Pancreas (tissue), 10 donors: ENCODE data around the gene SGTA. TPM values are rescaled to one million over a fixed set of nuclear protein-coding genes. Genes with fewer than 3 reads are reported as not detected.

Source experiments
- ATAC-seq, 4 donors: fragments of 200-7000 bp; cut with Tn5 transposase; one replicate each; pipeline versions ENCODE4 v1.8.0 to v1.9.1; 2020; ENCODE audit warnings: mild to moderate bottlenecking in 4 of 4, moderate library complexity in 4 of 4
- DNase-seq, 6 donors: peaks; one replicate each; pipeline ENCODE4 v3.0.0-alpha.2; 2020
- FAIRE-seq: peaks from 2 replicates; lab custom pipeline; 2012; peaks lifted over from hg19 to GRCh38; lab: Jason Lieb, UNC
- H3K27ac ChIP-seq, 4 donors: fragments of 200-600 bp; sonication (generic); 1 replicate in 3 of 4; 2 replicates in 1 of 4; pipeline versions ENCODE4 v1.5.0 to v1.8.0; 2020
- H3K27me3 ChIP-seq, 4 donors: fragments of 200-600 bp; one replicate each; pipeline ENCODE4 v1.8.0; 2021
- H3K36me3 ChIP-seq, 3 donors: fragments of 200-600 bp; sonication (generic) in 1 of 3; one replicate each; pipeline versions ENCODE4 v1.5.0 to v1.8.0; 2020 to 2021
- H3K4me1 ChIP-seq, 3 donors: fragments of 200-600 bp; one replicate each; pipeline ENCODE4 v1.8.0; 2021
- H3K4me3 ChIP-seq, 4 donors: fragments of 200-600 bp; sonication (generic) in 2 of 4; one replicate each; pipeline versions ENCODE4 v1.5.0 to v1.8.0; 2020 to 2021
- H3K9me3 ChIP-seq, 4 donors: fragments of 200-600 bp; one replicate each; pipeline ENCODE4 v1.8.0; 2021
- WGBS, 2 donors: extraction: QIAGEN DNeasy Blood & Tissue Kit; methylation state at CpG; one replicate each; pipeline ENCODE4 v1.1.7; 2013; 5-methylcytosine and 5-hydroxymethylcytosine counted together
- intact Hi-C, 3 donors: fragments of 100-400 bp; cut with DNase I; formaldehyde crosslinking; loops; one replicate each; pipeline versions ENCODE4 v1.11.1 to v1.14.2; 2022
- polyA plus RNA-seq, 2 donors: library from polyadenylated mRNA; stranded (reverse); fragments of 200-250 nt; gene quantifications; one replicate each; pipeline ENCODE4 v1.2.3, GENCODE V29; 2013
- total RNA-seq, 6 donors: library from RNA; stranded (reverse); fragmentation: NEBNext Ultra II Directional in 4 of 6; extraction: Animal tissue kit (Norgen Biotek cat#: 25700) in 4 of 6; gene quantifications; one replicate each; pipeline versions ENCODE4 v1.2.1 to v1.2.4, GENCODE V29; 2021 to 2023
- TF ChIP-seq, protein P1 (sequence below), 4 donors: fragments of 200-600 bp; sonication (generic) in 3 of 4; IDR thresholded peaks; one replicate each; pipeline versions ENCODE4 v1.5.0 to v1.8.0; 2021; ENCODE audit warnings: antibody characterized with exemption in 4 of 4
- donor health status: healthy with polysubstance abuse.
- donor health status: DM: no; HTN: no; CAD: no; lungs with moderate emphysema.
- donor health status: DM: no; HTN: no; CAD: no.
- donor health status: control.
- donor health status: control.
- donor health status: Bipolar disorder and iron deficiency.
- donor health status: DM: yes; HTN: yes; CAD: no.
- donor health status: DM: no; HTN: no; CAD: no.
- donor health status: DM: no; HTN: no; CAD: no.
- donor health status: DM: yes; HTN: yes; CAD: no.

SGTA gene
- total and polyA plus RNA-seq, 8 donors: 19.4 to 49.6 (median 26.7) TPM

DNA sequence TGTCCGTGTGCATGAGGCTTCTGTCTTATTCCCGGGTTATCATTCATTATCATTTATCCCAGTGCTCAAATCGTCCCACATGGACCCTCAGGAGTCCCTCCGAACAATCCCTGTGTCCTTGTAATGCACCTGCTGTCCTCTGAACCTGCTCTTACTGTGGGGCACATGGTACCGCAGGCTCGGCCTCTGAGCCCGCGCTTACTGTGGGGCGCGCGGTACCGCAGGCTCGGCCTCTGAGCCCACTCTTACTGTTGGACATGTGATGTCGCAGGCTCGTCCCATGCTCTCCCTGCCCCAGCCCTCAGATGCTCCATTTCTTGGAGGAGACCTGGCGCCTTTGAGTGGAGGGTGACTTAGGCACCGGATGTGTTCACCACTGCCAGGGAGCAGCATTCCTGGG, 19.8 kb upstream of the SGTA start:
- DNase-seq: no peak
- no peak overlapping the region for H3K4me3 ChIP-seq
- ATAC-seq: no peak
- peaks cover 0 to 7% (median 0%) of the 10 kb centered on the region in 3 donors for H3K36me3 ChIP-seq
- H3K27ac ChIP-seq: no peak overlapping the region
- H3K27me3 ChIP-seq: no peaks in the 10 kb centered on the region
- TF ChIP-seq, protein P1, sequence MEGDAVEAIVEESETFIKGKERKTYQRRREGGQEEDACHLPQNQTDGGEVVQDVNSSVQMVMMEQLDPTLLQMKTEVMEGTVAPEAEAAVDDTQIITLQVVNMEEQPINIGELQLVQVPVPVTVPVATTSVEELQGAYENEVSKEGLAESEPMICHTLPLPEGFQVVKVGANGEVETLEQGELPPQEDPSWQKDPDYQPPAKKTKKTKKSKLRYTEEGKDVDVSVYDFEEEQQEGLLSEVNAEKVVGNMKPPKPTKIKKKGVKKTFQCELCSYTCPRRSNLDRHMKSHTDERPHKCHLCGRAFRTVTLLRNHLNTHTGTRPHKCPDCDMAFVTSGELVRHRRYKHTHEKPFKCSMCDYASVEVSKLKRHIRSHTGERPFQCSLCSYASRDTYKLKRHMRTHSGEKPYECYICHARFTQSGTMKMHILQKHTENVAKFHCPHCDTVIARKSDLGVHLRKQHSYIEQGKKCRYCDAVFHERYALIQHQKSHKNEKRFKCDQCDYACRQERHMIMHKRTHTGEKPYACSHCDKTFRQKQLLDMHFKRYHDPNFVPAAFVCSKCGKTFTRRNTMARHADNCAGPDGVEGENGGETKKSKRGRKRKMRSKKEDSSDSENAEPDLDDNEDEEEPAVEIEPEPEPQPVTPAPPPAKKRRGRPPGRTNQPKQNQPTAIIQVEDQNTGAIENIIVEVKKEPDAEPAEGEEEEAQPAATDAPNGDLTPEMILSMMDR (IDR thresholded peaks at IDR 0.05): no peak
- no peak for FAIRE-seq
- H3K4me1 ChIP-seq: no peaks in the 10 kb centered on the region
- 95 to 96% methylated on average over 17 of the region's 17 CpGs for WGBS, 2 donors
- no peaks in the 10 kb centered on the region for H3K9me3 ChIP-seq
- intact Hi-C loops: no loop called here

DNA sequence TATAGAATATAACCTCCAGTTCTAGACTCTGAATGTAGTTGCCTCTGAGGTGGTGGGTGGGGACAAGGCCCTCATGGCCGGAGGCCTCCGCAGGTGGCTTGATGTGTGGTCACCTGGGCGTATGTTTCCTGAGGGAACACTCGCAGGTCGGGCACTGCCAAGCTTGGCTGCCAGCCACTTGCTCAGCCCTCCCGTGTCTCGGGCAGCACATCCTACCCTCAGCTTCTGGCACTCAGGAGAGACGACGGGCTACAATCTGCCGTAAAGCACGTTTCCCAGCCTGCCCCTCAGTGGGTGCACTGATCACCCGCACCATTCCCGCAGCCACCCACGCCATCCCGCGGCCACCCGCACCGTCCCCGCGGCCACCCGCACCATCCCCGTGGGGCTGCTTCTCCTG, 17.4 kb upstream of the SGTA start:
- WGBS, 2 donors: 92 to 93% methylated on average over 22 of the region's 22 CpGs
- H3K4me3 ChIP-seq: no peak overlapping the region
- TF ChIP-seq, protein P1 (IDR thresholded peaks at IDR 0.05): no peak
- no peaks in the 10 kb centered on the region for H3K4me1 ChIP-seq
- no peak for ATAC-seq
- no peak overlapping the region for H3K27ac ChIP-seq
- intact Hi-C loops: no loop called here
- no peaks in the 10 kb centered on the region for H3K36me3 ChIP-seq
- no peaks in the 10 kb centered on the region for H3K27me3 ChIP-seq
- FAIRE-seq: no peak
- H3K9me3 ChIP-seq: no peaks in the 10 kb centered on the region
- DNase-seq: no peak

DNA sequence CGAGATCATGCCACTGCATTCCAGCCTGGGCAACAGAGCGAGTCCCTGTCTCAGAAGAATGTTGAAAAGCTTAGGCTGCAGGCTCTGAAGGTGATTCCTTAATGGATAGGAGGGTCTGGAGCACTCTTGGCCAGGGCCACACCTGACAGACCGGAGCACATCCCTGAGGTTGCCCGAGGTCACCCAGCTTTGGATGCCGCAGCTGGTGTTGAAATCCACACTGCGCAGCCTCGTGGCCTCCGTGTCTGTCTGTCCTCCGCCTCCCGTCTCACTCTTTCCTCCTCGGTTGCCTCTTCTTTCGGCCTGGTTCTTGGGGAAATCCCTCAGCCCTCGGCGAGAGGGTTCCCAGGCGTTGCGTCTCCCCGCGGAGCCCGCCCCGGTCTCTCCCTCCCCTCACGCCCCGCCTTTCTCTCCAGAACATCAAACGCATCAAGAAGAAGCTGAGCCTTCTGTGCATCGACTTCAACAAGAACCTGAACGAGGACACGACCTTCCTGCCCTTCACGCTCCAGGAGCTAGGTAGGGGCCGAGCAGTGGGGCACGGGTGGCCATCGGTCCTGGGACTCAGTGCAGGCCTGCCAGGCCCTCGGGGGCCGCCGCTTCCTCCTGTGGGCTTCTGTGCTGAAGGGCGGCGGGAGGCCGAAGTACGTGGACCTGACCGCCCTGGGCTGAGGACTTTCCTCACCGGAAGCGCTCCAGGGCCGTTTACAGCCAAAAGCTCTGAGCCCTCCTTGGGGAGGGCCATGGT, 16.4 kb upstream of the SGTA start:
- intact Hi-C loops: no loop called here
- no peak overlapping the region for H3K4me3 ChIP-seq
- no peaks in the 10 kb centered on the region for H3K27me3 ChIP-seq
- WGBS, 2 donors: 95% methylated on average over 41 of the region's 41 CpGs
- no peaks in the 10 kb centered on the region for H3K9me3 ChIP-seq
- H3K4me1 ChIP-seq: no peaks in the 10 kb centered on the region
- DNase-seq (no peak), ATAC-seq (no peak), FAIRE-seq (no peak)
- H3K27ac ChIP-seq: no peak overlapping the region
- H3K36me3 ChIP-seq: no peaks in the 10 kb centered on the region
- TF ChIP-seq, protein P1 (IDR thresholded peaks at IDR 0.05): no peak

DNA sequence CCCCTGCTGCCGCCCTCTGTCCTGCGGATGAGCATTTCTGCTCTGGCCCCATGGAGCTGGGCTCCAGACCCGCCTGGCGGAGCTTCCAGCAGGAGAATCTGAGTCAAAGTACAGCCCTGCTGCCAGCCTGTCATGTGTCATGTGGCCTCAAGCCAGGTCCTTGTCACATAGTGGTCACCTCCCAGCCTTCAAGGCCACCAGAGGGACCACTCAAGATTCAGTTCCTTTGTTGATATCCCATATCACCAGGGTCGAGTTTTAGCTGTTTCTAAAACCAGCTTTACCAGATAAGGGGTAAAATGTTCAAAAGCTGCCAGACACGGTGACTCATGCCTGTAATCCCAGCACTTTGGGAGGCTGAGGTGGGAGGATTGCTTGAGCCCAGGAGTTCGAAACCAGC, 15.7 kb upstream of the SGTA start:
- WGBS, 2 donors: 67 to 68% methylated on average over 7 of the region's 7 CpGs
- FAIRE-seq (no peak), DNase-seq (peak in 3 of 6 donors; percentile 27 to 44 (median 34)), ATAC-seq (peak; percentile 44 to 80 (median 60))
- no peaks in the 10 kb centered on the region for H3K27me3 ChIP-seq
- TF ChIP-seq, protein P1 (IDR thresholded peaks at IDR 0.05): no peak
- no peak overlapping the region for H3K27ac ChIP-seq
- no peak overlapping the region for H3K4me3 ChIP-seq
- intact Hi-C loops: no loop called here
- H3K4me1 ChIP-seq: no peaks in the 10 kb centered on the region
- no peaks in the 10 kb centered on the region for H3K9me3 ChIP-seq
- H3K36me3 ChIP-seq: no peaks in the 10 kb centered on the region

DNA sequence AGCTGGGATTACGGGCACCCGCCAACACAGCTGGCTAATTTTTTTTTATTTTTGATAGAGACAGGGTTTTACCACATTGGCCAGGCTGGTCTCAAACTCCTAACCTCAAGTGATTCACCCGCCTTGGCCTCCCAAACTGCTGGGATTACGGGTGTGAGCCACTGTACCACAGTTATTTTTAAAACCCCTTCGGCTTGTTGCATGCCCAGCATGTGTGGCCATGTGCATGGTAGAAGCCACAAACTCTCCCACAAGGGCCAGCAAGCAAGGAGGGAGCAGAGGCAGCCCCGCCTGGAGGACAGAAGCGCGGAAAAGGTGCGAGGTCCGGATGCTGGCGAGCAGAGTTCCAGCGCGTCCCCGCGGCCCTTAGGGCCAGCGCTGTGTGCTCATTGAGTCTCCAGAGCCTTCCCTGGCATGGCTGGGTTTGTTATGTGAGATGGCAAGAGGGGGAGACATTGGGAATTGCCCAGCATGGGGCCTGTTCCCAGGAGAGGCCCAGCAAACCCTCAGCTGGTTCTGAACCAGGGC, 15.1 kb upstream of the SGTA start:
- Histone ChIP-seq H3K27me3 (no peaks in the 10 kb centered on the region), H3K4me1 (no peaks in the 10 kb centered on the region), H3K27ac (no peak overlapping the region), H3K9me3 (no peaks in the 10 kb centered on the region), H3K4me3 (no peak overlapping the region), H3K36me3 (no peaks in the 10 kb centered on the region)
- ATAC-seq (no peak), DNase-seq (no peak), FAIRE-seq (no peak)
- 96% methylated on average over 16 of the region's 16 CpGs for WGBS, 2 donors
- intact Hi-C loops: no loop called here
- TF ChIP-seq, protein P1 (IDR thresholded peaks at IDR 0.05): no peak
